Measurements from ENCODE around the gene PRICKLE2.

- TF ChIP-seq CTCF (IDR thresholded peaks at IDR 0.05) (no peak), ZFX (IDR thresholded peaks at IDR 0.05; ENCODE audit: borderline replicate concordance) (no peak)
Measured at GRCh38 chr3:64091501-64091900, 133.8 kb downstream of the PRICKLE2 start.
